WTC11 (cell line): ENCODE measurements around the gene GRIP2. TPM values are rescaled to one million over a fixed set of nuclear protein-coding genes. Genes with fewer than 3 reads are reported as not detected.

Source experiments
- ATAC-seq: fragments of 200-7000 bp; cut with Tn5 transposase; 2 replicates; pipeline ENCODE4 v1.10.0; 2021; ENCODE audit warnings: mild to moderate bottlenecking, moderate library complexity
- CTCF ChIA-PET: fragments of 300-600 bp; sonication (Branson Sonifier 250); formaldehyde crosslinking; loops from one replicate; lab custom pipeline; 2021; ENCODE audit warnings: antibody characterized with exemption; lab: Charles Lee
- POLR2A ChIA-PET: fragments of 350-600 bp; sonication (Branson Sonifier 250); formaldehyde crosslinking; loops from one replicate; lab custom pipeline; 2021; ENCODE audit warnings: antibody characterized with exemption; lab: Charles Lee
- DNase-seq: peaks from one replicate; pipeline ENCODE4 v3.0.0; 2021; ENCODE audit warnings: low spot score
- H3K27ac Mint-ChIP-seq: 2 replicates; pipeline ENCODE4 v1.8.0; 2021; ENCODE audit warnings: mixed read lengths
- H3K27me3 Mint-ChIP-seq: 2 replicates; pipeline ENCODE4 v1.8.0; 2021; ENCODE audit warnings: low read depth, mild to moderate bottlenecking, moderate library complexity, mixed read lengths
- H3K36me3 Mint-ChIP-seq: 2 replicates; pipeline ENCODE4 v1.8.0; 2021; ENCODE audit warnings: mixed read lengths
- H3K4me1 Mint-ChIP-seq: 2 replicates; pipeline ENCODE4 v1.8.0; 2022; ENCODE audit warnings: mixed read lengths
- H3K4me3 Mint-ChIP-seq: 2 replicates; pipeline ENCODE4 v1.8.0; 2021; ENCODE audit warnings: mild to moderate bottlenecking, moderate library complexity, mixed read lengths
- H3K9me3 Mint-ChIP-seq: 2 replicates; pipeline ENCODE4 v1.8.0; 2021; ENCODE audit warnings: mixed read lengths
- ATF2 ChIP-seq: sonication (generic); formaldehyde crosslinking; IDR thresholded peaks from 2 replicates; pipeline ENCODE4 v1.8.1; 2022; ENCODE audit warnings: low read depth, missing genetic modification reagents, borderline replicate concordance
- CDX4 ChIP-seq: fragments of 250-450 bp; sonication (Bioruptor Pico); IDR thresholded peaks from 2 replicates; pipeline ENCODE4 v1.9.0; 2021; ENCODE audit warnings: moderate library complexity, mild to moderate bottlenecking, inconsistent platforms, borderline replicate concordance
- CREM ChIP-seq: sonication (generic); formaldehyde crosslinking; IDR thresholded peaks from 2 replicates; pipeline ENCODE4 v1.8.1; 2022; ENCODE audit warnings: mild to moderate bottlenecking, missing genetic modification reagents, moderate library complexity
- E2F1 ChIP-seq: sonication (generic); formaldehyde crosslinking; IDR thresholded peaks from 2 replicates; pipeline ENCODE4 v1.8.0; 2022; ENCODE audit warnings: mild to moderate bottlenecking, missing genetic modification reagents
- EMX1 ChIP-seq: fragments of 250-450 bp; sonication (Bioruptor Pico); IDR thresholded peaks from 2 replicates; pipeline ENCODE4 v1.8.0; 2021; ENCODE audit warnings: mild to moderate bottlenecking
- GABPB1 ChIP-seq: sonication (generic); formaldehyde crosslinking; IDR thresholded peaks from 2 replicates; pipeline ENCODE4 v1.8.1; 2023; ENCODE audit warnings: mild to moderate bottlenecking, missing genetic modification reagents
- GTF2I ChIP-seq: fragments of 250-450 bp; sonication (Bioruptor Pico); conservative IDR thresholded peaks from 2 replicates; pipeline ENCODE4 v1.4.0; 2021; ENCODE audit warnings: mild to moderate bottlenecking
- IRF1 ChIP-seq: sonication (generic); formaldehyde crosslinking; IDR thresholded peaks from 2 replicates; pipeline ENCODE4 v1.8.0; 2023; ENCODE audit warnings: missing genetic modification reagents
- JUN ChIP-seq: sonication (generic); formaldehyde crosslinking; IDR thresholded peaks from 2 replicates; pipeline ENCODE4 v1.8.0; 2023; ENCODE audit warnings: mild to moderate bottlenecking, missing genetic modification reagents
- KAT7 ChIP-seq: sonication (generic); formaldehyde crosslinking; IDR thresholded peaks from 2 replicates; pipeline ENCODE4 v1.8.1; 2023; ENCODE audit warnings: missing genetic modification reagents, mild to moderate bottlenecking, borderline replicate concordance
- NFATC4 ChIP-seq: fragments of 250-450 bp; sonication (Bioruptor Pico); IDR thresholded peaks from 2 replicates; pipeline ENCODE4 v1.9.0; 2021; ENCODE audit warnings: mild to moderate bottlenecking
- NFE2L1 ChIP-seq: sonication (generic); formaldehyde crosslinking; IDR thresholded peaks from 2 replicates; pipeline ENCODE4 v1.8.1; 2023; ENCODE audit warnings: missing genetic modification reagents
- PRDM15 ChIP-seq: sonication (generic); formaldehyde crosslinking; IDR thresholded peaks from 2 replicates; pipeline ENCODE4 v1.8.0; 2022; ENCODE audit warnings: missing genetic modification reagents
- STAT6 ChIP-seq: sonication (generic); formaldehyde crosslinking; conservative IDR thresholded peaks from 2 replicates; pipeline ENCODE4 v1.8.1; 2023; ENCODE audit warnings: mild to moderate bottlenecking, low read depth, missing genetic modification reagents, moderate library complexity
- ZMAT4 ChIP-seq: fragments of 250-450 bp; sonication (Bioruptor Pico); IDR thresholded peaks from 2 replicates; pipeline ENCODE4 v1.9.0; 2021; ENCODE audit warnings: mild to moderate bottlenecking
- ZNF423 ChIP-seq: fragments of 250-450 bp; sonication (Bioruptor Pico); IDR thresholded peaks from 2 replicates; pipeline ENCODE4 v2.1.2; 2022; ENCODE audit warnings: mild to moderate bottlenecking, moderate library complexity
- ZNF425 ChIP-seq: fragments of 250-450 bp; sonication (Bioruptor Pico); conservative IDR thresholded peaks from 2 replicates; pipeline ENCODE4 v1.9.0; 2021; ENCODE audit warnings: mild to moderate bottlenecking
- ZNF532 ChIP-seq: fragments of 250-450 bp; sonication (Bioruptor Pico); IDR thresholded peaks from 2 replicates; pipeline ENCODE4 v1.9.0; 2021; ENCODE audit warnings: mild to moderate bottlenecking, borderline replicate concordance
- total RNA-seq: library from RNA; stranded (reverse); gene quantifications from 3 replicates; pipeline ENCODE4 v1.2.3, GENCODE V29; 2021

The GRIP2 gene
- total RNA-seq, 1 experiment from 2014 or later: 12.0 TPM

GRCh38 chr3:14570864-14571263 is 30.7 kb upstream of the GRIP2 start:
- peaks cover 6% of the 10 kb centered on the region for H3K9me3 Mint-ChIP-seq
- H3K36me3 Mint-ChIP-seq: peaks cover 3% of the 10 kb centered on the region; the same call in 1 of the 2 replicates
- no peak overlapping the region for H3K27ac Mint-ChIP-seq
- H3K4me1 Mint-ChIP-seq: peaks cover 19% of the 10 kb centered on the region
- ATAC-seq (no peak), DNase-seq (no peak)
- H3K27me3 Mint-ChIP-seq: no peaks in the 10 kb centered on the region
- ChIA-PET CTCF (interaction anchor here (1.3 kb wide), 1 partner anchor 31 kb away, joined by 3 read pairs; no protein-coding TSS in a partner anchor), POLR2A (interaction anchor here (1.4 kb wide), 1 partner anchor 12 kb away, joined by 3 read pairs; no protein-coding TSS in a partner anchor)
- H3K4me3 Mint-ChIP-seq: no peak overlapping the region
- TF ChIP-seq JUN (CRISPR knock-in tag) (no peak), CDX4 (CRISPR knock-in tag) (no peak), ZNF532 (CRISPR knock-in tag) (no peak), NFE2L1 (CRISPR knock-in tag) (no peak), CREM (CRISPR knock-in tag) (no peak), ZNF423 (CRISPR knock-in tag) (no peak), ATF2 (CRISPR knock-in tag) (no peak), ZMAT4 (CRISPR knock-in tag) (no peak), KAT7 (CRISPR knock-in tag) (no peak), EMX1 (no peak), IRF1 (CRISPR knock-in tag) (no peak), GABPB1 (CRISPR knock-in tag) (no peak), E2F1 (no peak), ZNF425 (no peak), GTF2I (CRISPR knock-in tag) (no peak), PRDM15 (CRISPR knock-in tag) (no peak), NFATC4 (CRISPR knock-in tag) (no peak), STAT6 (CRISPR knock-in tag) (no peak)
